K562 (cell line): Measurements from ENCODE around the gene MDH1B.

ENCODE experiments used
- CREB1 ChIP-seq, 2 experiments: sonication (generic) in 1 of 2; formaldehyde crosslinking in 1 of 2; IDR thresholded peaks; 2 replicates each; pipeline versions ENCODE4 v1.6.1 to v1.8.0; 2012 to 2022; ENCODE audit warnings: inconsistent platforms in 1 of 2, mild to moderate bottlenecking in 1 of 2, missing genetic modification reagents in 1 of 2, moderate library complexity in 1 of 2
- EWSR1 ChIP-seq: fragments of 450-650 bp; IDR thresholded peaks from 2 replicates; pipeline ENCODE4 v1.6.1; 2018; ENCODE audit warnings: borderline replicate concordance, mild to moderate bottlenecking, low read depth, moderate library complexity; ENCODE audit not compliant: partially characterized antibody
- JUND ChIP-seq, 2 experiments: IDR thresholded peaks; 2 replicates in 1 of 2; 3 replicates in 1 of 2; pipeline ENCODE4 v1.6.1; 2011; ENCODE audit warnings: borderline replicate concordance in 2 of 2, low read depth in 2 of 2, low read length in 2 of 2, improper control_type of control experiment in 1 of 2, missing biosample characterization in 1 of 2, missing genetic modification characterization in 1 of 2, missing genetic modification reagents in 1 of 2
- SETDB1 ChIP-seq: IDR thresholded peaks from one replicate; pipeline ENCODE4 v1.6.1; 2012; ENCODE audit warnings: low read length, control low read depth, inconsistent platforms
- SRSF1 ChIP-seq: fragments of 200-400 bp; formaldehyde crosslinking; IDR thresholded peaks from 2 replicates; pipeline ENCODE4 v1.6.1; 2017; ENCODE audit warnings: mild to moderate bottlenecking, low read depth, low read length, moderate library complexity
- TF ChIP-seq, protein P1 (sequence below), 3 experiments: IDR thresholded peaks in 2 of 3; conservative IDR thresholded peaks in 1 of 3; 2 replicates each; pipeline ENCODE4 v1.5.1; 2011 to 2012; ENCODE audit warnings: low read length in 3 of 3, mild to moderate bottlenecking in 3 of 3, control low read depth in 2 of 3, improper control_type of control experiment in 1 of 3, inconsistent platforms in 1 of 3, low read depth in 1 of 3, mixed read lengths in 1 of 3, moderate library complexity in 1 of 3; ENCODE audit not compliant: insufficient read depth in 2 of 3

DNA sequence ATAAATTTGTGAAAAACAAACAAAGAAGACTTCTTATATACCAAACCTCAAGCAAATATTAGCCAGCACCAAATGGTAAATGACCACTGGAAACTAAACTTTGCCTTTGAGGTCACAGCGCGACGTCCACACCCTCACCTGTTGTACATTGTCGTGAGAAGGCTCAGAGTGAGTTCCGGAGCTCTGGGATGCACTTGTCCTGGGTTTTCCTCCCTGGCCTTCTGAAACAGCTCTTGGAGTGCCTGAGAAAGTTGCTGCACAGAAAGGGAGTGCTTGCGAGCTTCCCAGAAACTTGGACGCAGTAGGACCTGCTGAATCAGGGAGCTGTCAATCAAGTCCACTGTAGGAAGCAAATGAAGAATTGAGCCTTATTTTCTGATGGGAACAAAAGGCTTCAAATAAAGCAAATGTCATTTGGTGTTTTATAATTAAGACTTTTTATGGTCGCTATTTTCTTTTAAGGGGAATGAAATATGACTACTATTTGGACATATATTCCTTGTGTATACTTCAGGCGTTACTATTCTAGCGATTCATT is 57.9 kb downstream of the MDH1B start:
- TF ChIP-seq EWSR1 (no peak), JUND (IDR thresholded peaks at IDR 0.05; ENCODE audit: borderline replicate concordance, low read depth, low read length) (no peak), JUND (tag; IDR thresholded peaks at IDR 0.05; ENCODE audit: borderline replicate concordance, low read depth, low read length) (no peak), SRSF1 (no peak), CREB1 (IDR thresholded peaks at IDR 0.05) (no peak), CREB1 (CRISPR knock-in tag; IDR thresholded peaks at IDR 0.05) (no peak), SETDB1 (no peak)
- TF ChIP-seq, protein P1, sequence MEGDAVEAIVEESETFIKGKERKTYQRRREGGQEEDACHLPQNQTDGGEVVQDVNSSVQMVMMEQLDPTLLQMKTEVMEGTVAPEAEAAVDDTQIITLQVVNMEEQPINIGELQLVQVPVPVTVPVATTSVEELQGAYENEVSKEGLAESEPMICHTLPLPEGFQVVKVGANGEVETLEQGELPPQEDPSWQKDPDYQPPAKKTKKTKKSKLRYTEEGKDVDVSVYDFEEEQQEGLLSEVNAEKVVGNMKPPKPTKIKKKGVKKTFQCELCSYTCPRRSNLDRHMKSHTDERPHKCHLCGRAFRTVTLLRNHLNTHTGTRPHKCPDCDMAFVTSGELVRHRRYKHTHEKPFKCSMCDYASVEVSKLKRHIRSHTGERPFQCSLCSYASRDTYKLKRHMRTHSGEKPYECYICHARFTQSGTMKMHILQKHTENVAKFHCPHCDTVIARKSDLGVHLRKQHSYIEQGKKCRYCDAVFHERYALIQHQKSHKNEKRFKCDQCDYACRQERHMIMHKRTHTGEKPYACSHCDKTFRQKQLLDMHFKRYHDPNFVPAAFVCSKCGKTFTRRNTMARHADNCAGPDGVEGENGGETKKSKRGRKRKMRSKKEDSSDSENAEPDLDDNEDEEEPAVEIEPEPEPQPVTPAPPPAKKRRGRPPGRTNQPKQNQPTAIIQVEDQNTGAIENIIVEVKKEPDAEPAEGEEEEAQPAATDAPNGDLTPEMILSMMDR (IDR thresholded peaks at IDR 0.05 in 2 of 3, conservative IDR thresholded peaks at IDR 0.05 in 1 of 3; ENCODE audit: insufficient read depth in 2 of 3, low read depth in 1 of 3, low read length in 3 of 3), result no peak
